Stimulated activated CD4-positive, alpha-beta T cell treated with anti-CD3 and anti-CD28 coated beads, Interleukin-4, amount 100 ng/mL, for 4 hours (primary cell): Measurements from ENCODE around the gene HOXB9.

ENCODE experiments used
- DNase-seq, 2 experiments: peaks; one replicate each; pipeline ENCODE4 v3.0.0-alpha.2; 2020

HOXB9 gene

DNA sequence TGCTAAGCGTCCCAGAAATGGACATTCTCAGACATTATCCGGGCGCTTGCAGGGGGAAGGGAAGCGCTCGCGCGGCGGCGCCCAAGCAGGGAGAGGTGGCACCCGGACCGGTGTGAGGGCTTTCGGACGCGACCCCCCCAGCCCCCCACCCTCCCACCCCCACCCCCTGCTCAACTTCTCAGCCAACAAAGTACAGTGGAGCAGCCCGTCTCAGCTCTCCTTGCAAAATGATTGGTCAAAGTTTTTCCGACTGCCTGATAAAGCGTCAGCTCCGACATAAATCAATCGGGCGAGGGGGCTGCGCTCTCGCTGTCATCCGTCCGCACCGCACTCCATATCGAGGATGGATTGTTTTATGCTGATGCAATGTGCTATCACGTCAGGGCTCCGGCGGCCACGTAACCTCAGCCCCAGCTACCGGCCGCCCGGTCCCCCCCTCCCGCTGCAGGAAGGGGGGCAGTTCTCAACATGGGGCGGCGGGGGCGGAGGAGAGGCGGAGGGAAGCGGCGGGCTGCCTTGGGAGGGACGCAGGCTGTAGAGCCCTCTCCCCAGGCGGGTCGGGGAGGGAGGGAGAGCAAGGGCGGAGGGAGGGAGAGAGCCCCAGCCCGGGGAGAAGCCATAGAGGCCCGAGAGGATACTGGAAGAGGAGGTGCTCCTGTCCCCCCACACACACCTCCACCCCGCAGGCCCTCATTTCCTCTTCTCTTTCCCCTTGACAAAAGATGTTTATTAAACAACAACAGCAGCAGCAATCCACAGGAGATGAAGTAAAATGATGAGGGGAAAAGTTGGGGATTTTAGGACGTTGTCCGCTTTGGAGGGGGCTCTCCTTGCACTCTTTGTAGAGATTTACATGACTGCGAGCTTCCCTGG lies at the start of gene HOXB9:
Gene HOXB9 (minus strand): TSS at position 114 of the 873 bp plus-strand sequence. CDS start 89 bp downstream, at position 25.
- peak; percentile 59 to 70 for DNase-seq

DNA sequence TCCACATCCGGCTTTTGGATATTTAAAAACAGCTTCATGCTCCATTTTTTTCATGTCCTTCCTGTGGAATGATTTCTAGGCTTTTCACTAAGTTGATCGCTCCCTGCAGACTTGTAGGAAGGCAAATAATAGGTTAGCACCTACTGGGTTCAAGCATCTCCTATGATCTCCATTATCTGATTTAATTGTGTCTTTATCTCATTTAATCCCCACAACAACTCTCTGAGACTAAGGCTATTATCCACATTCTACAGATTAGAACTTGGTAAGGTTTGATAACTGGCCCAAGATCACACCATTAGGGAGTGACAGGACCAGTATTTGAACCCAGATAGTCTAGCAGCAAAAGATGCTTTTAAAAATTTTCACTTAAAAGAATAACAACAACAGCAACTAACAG lies 46.2 kb upstream of the HOXB9 start:
- no peak for DNase-seq

DNA sequence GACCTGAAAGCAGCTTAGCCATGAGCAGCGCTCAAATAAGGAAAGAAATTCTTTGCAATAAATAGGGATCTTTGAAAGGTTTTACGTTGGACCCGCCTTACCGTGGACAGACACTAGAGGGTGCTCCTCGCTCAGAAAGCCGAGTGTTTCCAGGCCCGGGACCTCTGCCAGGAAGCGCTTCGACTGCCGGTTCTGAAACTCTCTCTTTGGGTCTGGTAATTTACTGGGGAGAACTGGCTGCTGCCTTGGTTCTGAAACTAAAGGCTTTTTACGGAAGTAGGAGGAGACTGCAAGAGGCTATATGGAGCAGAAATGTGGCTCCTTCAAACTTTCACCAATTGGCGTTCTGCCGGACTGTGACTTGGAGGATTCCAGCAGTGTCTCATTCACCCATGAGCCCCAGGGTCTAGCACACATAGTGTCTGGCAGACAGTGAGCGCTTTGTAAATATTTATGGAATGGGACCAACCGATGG lies 45.6 kb upstream of the HOXB9 start:
- DNase-seq: peak; percentile 54 to 60

DNA sequence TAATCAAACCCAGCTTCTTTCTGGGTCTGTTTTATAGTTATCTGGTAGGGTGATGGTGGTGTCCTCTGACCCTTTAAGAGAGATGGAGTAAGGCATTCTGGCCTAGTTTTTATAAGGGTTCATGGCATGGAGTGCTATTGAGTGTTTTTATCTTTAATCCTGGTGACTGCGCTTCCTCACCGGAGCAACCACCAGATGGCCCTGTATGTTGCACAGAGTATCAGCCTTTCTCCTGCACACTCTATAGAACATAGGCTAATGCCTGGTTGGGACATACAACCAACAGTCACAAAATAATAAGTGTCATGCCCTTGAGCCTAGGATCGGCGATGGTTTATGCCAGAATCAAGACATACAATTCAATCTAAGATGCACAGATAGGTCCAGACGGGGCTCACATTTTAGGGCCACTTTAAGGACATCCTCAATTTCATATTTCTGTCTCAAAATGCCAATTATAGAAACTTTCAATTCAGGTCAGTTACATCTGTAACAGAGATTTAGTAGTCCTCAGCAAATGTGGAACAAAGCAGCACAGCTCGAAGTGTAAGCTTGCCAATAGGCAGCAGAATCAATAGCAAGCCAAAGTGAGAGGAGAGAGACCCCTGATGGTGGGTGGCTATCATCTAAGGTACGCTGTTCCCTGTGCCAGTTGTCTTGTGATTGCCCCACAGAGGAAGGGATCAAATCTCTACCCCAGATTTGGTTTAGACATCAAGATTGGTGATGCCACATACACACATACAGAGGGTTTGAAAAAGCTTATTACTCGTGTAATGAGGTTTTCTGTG lies 37.2 kb upstream of the HOXB9 start:
- DNase-seq: no peak

DNA sequence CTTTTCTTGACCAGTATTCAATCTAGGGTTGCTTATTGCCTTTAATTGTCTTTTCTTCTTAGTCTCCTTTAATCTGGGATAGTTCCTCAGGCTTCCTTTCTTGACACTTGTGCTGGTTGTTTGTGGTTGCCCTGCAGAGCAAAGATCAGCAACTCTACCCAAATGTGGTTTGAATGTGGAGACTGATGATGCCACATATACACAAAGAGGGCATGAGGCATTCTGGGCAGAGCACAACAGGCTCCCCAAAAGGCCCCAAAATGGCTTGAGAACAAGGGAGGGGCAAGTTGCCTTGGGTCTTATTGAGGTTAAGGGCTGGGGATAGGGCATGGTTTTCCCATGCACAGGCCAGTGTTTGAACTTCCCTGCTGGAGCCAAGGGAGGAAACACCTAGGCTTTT lies 29.8 kb upstream of the HOXB9 start:
- no peak for DNase-seq

DNA sequence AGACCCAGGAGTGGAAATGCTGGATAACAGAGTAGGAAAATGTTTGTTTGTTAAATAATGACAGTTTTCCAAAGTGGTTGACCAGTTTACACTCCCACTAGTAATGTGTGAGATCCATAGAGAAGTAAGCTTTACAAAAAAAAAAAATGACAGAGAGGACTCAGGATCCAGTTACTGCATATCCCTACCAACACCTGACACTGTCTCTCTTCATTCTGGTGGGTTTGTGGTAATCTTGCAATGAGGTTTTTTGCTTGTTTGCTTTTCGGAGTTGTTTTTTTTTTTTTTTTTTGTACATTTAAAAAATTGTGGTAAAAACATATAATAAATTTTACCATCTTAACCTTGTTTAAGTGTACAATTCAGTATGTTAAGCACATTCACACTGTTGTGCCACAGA lies 23.6 kb upstream of the HOXB9 start:
- DNase-seq: no peak

DNA sequence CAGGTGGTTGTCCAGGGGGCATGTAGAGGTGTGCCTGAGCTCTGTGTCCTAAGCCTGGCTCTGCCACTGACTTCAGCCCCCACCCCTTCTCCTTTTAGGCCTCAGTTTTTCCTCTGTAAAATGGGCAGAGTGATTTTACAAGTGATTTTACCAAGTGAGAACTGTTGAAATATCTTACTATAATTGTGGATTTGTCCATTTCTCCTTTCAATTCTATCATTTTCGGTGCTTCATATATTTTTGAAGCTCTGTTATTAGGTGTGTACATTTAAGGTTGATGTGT lies 21.7 kb upstream of the HOXB9 start:
- no peak for DNase-seq

DNA sequence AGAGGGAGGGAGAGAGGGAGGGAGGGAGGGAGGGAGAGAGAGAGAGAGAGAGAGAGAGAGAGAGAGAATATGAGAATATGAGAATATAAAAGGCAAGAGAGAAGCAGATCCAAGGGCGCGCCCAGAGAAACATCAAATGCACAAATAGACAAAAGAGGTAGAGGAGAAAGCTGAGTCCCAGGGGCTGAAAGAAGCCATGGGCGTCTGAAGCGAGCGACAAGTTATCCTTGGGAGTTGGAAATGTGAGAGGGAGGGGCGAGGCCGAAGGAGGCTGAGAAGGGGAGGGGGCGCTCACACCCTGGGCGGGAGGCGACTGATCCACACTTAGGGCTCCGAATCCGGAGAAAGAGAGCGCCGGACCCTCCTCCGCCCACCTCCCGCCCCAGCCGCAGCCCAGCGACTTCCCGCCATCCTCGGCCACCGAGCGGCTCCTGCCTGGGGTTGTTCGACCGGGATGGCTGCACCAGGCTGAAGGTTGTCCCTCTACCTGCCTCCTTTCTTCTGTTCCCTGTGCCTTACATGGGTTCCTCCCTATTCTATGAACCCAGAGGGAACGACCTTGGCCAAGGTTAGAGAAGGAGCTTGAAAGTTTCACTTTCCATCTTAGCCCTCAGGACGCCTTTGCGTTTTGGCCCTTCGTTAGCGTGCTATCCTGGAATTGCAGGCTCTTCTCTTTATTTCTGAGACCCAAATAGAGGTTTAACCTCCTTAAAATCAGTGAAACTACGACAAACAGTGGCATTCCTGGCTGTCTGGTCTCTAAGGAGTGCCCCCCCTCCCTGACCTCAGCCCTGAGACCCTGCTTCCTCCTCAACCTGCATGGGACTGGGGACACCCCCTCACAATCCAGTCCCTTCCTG lies 21.2 kb upstream of the HOXB9 start:
- DNase-seq: no peak

DNA sequence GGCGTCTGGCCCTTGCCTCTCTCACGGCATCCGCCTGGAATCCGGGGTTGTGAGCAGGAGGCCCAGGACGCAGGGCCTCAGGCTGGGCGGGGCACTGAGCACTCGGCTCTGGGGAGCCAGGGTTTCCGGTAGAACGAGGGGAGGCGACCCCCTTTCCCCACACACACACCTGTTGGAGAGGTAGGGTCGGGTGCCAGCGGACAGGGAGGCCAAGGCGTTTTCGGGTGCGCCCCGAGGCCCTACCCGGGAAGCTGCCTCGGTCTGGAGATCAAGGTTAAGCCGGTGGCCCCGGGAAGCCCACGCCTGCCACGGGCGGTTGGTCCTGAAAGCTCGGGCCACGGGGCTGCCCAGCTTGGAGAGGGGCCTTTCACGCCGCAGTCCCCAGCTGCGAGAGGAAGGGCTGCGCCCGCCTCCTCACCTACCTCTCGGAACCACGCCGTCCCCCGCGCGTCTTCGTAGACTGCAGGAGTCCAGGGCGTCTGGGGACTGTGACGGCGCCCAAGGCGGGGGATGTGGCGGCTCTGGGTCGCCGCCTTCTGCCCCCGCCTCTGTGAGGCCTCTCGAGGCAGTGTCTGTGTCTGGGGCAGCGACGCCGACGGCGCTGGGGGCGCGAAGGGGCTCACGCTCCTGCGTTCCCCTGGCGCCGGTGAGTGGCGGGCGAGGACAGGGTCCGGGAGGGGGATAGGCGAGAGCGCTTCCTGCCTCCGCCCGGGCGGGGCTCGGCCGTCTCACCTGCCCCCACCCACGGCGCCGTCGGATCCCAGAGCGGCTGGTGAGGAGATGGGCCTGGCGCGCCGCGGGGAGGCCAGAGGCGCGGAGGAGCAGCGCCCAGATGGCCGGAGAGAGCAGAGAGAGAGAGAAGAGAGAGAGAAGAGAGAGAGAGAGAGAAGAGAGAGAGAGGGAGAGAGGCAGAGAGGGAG lies 20.3 kb upstream of the HOXB9 start:
- peak; percentile 18 to 32 for DNase-seq

DNA sequence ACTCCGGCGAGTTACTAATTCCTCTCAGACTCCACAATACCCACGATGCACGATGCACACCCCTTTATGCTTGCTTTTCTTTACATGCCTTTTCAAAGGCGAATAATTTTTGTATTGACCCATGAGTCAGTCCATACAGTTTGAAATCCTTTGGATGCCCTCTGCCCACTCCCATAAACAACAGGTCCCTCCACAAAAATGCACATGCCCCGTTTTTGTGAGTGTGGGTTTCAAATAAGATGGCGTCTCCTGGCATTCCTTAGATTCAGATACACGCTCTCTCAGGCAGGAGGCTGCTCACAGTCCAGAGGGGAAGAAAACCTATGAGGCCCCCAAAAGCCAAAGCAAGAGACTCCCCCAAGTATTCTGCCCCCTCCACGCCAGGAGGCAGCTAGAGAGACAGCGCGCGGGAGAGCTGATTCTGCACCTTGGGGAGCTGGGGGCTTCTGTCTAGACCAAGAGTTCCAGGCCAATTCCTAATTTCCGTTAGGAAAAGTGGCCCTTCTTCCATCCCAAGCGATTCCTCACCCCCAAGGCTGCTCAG lies 19.6 kb upstream of the HOXB9 start:
- DNase-seq: no peak

DNA sequence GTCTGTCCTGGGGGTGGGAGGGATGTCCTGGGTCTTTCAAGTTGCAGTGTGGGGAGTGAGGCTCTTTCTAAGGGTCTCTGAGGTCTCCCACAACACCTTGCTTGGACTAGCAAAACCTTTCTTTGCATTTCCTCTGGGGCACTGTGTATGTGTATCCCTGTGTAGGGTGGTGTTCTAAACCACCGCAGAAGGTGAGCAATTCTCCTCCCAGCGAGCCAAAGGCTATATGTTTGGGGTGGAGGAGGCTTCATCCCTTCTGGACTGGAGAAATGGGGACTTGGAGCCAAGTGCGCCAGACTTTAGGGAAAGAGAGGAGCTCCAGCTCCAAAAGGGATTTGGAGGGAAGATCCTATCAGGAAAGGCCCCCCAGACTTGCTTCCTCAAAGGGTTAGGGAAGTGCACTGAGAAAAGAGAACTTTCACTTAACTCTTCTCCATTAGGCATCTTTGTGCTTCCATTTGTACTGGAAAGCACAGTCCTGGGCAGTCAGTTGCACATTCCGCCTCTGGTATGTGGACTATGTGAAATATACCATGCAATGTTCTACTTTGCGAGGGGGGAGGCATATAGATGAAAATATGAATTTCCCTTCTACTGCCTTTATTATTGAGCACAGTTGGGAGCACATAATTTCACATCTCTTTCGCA lies 18.9 kb upstream of the HOXB9 start:
- DNase-seq: no peak

DNA sequence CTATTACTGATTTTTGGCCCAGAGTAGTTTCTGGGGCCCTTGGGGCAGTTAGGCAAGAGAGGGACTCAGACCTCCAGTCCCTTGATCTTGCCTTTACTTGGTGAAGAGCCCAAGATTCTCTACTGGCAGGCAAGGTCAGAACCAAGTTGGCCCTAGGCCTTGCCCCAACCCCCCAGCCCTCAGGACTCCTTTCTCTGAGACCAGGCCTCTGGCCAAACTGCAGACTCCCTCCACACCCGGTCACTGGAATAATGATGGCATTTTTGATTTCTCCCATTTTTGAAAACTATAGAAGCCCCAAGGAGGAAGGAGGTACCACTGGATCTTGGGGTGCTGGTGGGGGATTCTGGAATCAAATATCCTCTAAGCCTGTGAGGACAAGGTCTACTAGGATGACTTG lies 18.0 kb upstream of the HOXB9 start:
- no peak for DNase-seq

DNA sequence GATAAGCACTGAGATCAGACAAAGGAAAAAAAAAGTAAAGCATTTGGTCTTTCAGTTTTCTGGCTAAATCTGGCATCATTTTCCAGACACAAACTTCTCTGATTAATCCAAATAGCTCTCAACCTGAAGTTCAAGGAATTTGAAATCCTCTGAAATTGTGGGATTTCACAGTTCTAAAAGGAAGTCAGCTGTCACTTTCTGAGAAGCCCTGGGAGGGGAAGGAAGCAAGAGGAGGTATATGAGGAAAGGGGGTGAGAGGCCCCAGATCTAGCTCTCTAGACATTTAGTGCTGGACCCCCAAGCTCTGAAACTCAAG lies 17.5 kb upstream of the HOXB9 start:
- no peak for DNase-seq

DNA sequence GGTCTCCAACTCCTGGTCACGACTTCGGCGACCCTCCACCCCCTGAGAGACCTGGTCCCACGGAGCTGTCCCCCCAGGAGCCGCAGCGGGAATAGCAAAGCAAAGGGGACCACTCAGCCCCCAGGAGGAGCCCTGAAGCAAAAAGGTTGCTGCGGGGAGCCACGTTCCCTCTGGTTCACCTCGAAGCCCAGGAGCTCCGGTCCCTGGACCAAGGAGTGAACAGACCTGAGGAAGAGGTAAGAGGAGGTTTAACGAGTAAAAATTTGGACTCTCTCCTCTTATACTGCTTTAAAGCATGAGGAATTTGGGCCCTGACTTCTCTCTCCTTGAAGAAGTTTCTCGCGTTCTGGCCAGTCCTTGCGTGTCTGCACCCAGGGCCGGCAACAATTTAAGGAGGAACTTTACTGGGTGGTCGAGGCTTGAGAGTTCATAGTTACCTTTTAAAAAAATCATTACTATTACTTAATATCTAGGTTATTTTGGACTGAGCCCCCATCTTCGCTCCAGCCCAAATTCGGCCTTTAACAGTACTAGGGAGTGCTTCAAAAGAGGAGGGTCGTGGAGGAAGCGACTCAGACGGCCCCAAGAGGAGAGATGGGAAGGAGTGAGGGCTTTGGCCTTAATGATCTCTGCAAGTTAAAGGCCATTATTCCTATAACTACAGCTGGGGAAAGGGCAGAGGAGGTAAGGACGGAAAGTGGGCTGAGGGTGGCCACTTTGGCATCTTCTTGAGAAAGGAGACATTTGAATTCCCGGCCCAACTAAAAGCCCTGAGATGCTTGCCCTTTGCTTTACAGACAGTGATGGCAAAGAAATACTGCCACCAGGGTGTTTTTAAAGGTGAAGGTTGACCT lies 16.9 kb upstream of the HOXB9 start:
- no peak for DNase-seq

DNA sequence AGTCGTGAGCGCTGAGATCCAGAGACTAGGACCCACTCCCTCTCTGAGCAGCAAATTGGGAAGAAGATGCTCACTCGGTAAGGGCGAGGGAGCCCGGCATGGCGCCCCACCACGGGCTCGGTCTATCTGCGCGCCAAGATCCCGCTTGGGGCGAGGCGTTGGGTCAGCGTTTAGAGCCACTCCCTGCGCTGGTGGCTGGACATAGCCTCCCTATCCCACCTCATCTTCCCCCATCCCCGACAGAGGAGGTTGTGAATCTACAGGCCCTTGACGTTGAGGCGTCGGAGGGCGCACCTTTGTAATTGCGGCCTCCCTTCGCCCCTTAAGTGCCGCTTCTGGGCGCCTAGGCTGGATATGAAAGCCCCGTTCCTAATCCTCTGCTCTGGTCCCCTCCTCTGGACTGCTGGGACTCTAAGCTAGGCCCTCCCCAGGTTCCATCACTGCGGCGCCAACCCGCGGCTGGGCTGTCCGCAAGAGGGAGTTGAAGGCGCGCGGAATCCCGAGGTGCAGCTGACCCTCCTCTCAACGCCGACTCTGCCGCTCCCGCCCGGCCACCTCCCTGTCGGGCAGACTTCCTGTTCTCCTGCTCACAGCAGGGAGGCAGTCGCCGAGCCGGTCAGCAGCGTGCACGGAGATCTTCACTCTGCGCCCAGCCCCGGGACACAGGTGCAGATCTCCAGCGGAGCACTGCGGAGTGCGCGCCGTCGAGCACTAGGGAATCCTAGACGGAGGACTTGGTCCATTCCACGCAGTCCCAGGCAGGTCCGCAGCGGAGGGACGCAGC lies 16.1 kb upstream of the HOXB9 start:
- DNase-seq: no peak

DNA sequence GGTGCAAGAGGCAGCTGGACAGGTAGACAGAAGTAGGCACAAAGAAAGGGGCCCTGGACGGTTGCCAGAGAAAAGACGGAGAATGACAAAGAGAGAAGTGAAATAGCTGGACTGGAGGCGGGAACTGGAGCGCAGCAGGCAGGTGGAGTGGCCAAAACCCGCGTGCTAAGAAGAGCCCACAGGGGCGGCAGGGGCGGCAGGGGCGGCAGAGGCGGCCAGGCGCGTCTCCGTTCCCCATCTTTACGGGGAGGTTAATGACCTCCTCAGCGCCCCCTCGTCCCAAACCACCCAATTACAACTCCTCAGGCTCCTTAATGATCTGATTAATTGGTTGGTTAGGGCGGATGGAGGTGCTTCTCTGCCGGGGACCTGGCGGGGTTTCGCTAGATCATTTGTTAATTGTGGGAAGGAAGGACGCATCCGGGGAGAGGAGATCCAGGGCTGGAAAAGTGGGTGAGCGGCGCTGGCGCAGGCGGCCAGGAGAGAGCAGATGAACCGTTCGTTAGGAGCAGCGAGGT lies 15.4 kb upstream of the HOXB9 start:
- no peak for DNase-seq

DNA sequence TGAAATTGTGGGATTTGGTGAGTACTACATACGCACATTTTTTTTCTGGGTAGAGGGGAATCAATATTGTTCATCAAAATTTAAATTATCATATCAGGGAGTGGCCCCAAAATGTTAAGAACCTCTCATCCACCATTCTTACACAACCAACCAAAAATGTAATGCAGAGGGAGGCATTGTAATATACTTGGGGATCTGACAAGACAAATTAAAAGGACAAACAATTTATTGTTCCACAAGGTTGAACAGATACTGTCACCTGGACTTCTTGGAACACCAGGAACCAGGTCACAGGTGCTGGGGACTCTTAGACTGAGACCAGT lies 14.7 kb upstream of the HOXB9 start:
- DNase-seq: no peak

DNA sequence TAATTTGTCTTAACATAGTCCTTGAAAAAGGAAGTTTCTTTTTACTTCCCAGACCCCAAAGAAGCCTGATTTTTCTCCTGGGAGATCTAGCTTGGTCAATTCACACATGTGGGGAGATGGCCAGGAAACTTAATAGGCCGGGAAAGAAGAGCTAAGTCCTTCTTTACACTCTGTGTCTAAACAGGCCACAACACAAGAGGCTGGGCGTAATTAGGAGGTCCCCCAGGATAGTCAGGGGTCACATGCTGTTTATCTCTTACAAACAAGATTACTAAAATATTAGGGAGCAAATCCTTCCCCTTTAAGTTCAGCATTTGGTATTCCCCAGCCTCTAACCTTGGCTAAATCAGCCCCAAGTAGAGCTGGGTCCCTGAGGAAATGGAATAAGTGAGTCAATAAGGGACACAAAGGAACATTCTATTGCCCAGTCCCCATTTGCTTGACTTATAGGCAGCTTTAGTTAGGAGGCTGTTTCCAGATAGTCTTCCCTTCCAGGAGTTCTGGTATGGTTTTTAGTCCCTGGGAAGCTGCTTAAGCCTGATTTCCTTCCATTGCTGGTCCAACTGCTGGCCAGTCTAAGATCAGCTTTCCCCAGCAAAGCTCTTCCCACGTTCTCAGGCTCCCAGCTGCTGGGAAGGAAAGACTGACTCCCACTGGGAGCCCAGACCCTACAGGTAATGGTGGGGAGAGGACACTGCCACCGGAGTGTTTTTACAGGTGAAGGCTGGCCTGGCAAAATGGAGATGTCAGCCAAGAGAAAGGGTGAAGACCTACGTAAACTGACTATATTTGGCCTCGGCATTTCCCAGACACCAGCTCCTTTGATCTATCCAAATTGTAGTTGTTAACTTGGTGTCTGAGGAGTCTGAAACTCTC lies 14.1 kb upstream of the HOXB9 start:
- DNase-seq: no peak

DNA sequence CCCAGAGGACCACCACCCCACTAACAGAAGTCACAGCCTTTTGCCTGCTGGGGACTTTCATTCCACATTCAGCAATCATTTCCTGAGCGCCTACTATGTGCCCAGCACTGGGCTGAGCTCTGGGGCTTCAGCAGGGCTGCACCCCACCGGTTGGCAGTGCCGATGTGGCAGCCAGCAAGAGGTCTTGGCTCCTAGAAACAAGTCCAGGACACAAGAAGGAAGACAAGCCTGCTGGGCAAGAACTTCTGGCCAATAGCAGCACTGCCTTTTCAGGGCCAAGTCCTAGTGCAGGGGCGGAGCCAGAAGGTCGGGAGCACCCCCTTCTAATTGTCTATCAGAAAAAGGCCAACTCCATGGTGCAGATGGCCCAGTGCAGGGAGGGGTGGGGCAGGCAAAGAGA lies 13.0 kb upstream of the HOXB9 start:
- no peak for DNase-seq
